Stimulated activated CD8-positive, alpha-beta memory T cell treated with anti-CD3 and anti-CD28 coated beads, Interleukin-15, amount 100 ng/mL, for 48 hours (primary cell): ENCODE measurements around the gene PGF.

Experiments
- DNase-seq, 2 donors: peaks; one replicate each; pipeline ENCODE4 v3.0.0-alpha.2; 2020; ENCODE audit warnings: low read depth in 2 of 2

Gene PGF

GRCh38 chr14:74978416-74978947, 23.1 kb upstream of the PGF start:
- no peak for DNase-seq

DNA sequence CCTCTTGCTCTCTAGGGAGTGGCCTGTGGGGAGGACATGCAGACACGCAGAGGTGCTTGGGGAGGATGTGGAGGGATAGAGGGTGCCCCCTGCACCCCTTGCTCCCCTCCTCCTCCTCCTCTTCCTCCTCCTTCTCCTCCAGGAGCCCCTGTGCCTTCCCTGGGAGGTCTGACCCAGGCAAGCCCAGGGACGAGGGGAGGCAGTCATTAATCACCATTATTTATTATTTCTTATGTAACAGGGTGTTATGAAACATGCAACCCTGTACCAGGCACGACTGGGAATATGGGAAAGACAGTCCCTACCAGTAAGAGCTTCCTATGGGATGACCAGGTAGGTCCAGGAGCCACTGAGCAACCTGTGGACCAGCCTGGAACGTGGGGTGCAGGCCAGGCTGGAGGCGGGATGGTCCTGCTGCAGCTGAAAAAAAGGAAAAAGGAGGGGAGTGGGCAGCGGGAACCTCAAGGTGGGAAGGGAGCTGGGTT, 22.5 kb upstream of the PGF start:
- no peak for DNase-seq

GRCh38 chr14:74977164-74977900, 21.9 kb upstream of the PGF start:
- no peak for DNase-seq

GRCh38 chr14:74976264-74977113, 21.1 kb upstream of the PGF start:
- no peak for DNase-seq

DNA sequence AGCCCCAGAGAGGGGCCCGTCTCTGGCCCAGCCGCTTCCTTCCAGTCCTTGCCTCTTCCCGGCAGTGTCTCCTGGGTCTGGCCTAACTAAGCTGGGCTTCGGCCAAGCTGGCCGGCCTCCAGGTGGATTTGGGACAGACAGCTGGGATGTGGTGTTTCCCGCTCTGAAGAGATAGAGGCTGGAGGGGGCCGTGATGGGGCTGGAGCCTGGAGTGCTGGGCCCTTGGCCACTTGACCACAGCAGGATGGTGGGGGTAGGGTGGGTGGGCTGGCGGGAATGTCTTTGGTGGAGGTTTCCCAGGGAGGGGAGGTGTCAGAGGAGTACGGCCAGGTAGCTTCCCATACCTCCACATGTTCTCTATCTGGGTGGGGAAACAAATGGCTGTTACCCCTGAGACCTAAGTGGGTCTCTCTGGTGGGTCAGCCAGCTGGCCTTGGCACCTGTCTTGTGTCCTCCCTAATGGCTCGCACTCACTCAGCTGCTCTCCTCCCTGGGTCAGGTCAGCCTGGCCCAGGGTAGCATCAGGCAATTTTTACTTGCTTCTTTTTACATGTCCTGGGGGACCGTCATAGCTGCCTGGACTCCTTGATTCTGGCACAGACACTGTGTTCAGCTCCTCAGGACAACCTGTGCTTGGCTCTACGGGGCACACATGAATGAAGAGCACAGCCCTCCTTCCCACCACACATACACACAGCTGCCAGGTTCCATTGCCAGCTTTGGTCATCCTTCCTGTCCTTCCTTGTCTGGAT, 19.8 kb upstream of the PGF start:
- no peak for DNase-seq

DNA sequence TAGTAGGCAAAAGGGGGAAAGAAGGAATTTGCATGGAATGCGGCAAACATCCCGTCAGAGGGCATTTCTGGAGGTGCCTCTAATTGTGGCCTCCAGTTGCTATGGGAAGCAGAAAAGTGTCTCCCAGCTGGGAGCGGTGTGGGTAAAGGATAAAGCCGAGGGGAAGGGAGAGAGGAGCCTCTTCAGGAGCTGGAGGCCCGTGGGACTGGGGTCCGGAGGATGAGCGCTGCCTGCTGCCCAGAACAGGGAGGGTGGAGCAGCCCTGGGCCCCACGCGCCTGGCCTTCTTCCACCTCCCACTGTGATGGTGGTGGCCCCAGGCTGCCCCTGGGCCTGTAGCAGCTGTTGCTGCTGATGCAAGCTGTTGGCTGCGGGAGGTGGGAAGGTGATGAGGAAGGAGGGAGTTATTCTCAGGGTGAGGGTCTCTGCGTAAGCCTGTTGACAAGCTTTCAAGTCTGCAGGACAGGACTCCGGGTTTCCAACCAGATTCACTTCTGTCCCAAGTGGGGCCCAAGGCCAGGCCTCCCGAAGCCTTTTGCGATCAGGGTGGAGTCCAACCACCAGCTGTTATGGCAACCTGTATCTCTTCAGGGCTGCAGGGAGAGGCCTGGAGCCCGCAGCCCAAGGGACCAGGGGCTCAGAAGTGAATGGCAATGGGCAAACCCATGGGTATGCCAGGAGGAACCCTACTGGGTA, 19.1 kb upstream of the PGF start:
- no peak for DNase-seq

GRCh38 chr14:74973905-74974363, 18.5 kb upstream of the PGF start:
- DNase-seq, result no peak

- DNase-seq, result peak; percentile 14 to 15
Measured at GRCh38 chr14:74973003-74973653, 17.7 kb upstream of the PGF start.

GRCh38 chr14:74968811-74969210, 13.4 kb upstream of the PGF start:
- DNase-seq, result no peak

GRCh38 chr14:74965486-74966153, 10.2 kb upstream of the PGF start:
- DNase-seq, result no peak

- no peak for DNase-seq
Measured at GRCh38 chr14:74964787-74965485, 9.5 kb upstream of the PGF start.

- no peak for DNase-seq
Measured at GRCh38 chr14:74963705-74964271, 8.4 kb upstream of the PGF start.

DNA sequence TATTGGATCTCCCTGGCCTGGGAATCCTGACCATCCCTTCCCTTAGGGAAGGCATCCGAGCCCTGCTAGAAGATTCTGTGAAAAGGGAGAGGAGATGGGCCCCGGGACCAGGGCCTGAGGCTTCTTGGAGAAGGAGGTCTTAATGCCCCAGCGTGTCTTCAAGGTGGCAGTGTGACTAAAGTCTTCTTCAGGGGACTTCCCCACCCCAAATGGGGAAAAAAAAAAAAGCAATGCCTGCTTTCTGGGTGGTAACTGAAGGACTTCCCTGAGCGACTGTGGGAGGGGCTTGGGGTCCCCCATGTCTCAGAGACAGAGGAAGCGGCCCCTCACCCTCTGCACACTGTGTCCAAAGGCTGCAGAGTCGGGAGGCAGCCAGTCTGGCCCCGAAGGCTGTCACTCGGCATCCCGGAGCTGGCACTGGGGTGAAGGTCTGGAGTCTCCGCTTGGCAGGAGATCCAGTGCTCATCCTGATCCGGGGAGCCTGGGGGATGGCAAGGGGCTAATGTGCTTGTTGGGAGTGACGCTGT, 7.8 kb upstream of the PGF start:
- no peak for DNase-seq

DNA sequence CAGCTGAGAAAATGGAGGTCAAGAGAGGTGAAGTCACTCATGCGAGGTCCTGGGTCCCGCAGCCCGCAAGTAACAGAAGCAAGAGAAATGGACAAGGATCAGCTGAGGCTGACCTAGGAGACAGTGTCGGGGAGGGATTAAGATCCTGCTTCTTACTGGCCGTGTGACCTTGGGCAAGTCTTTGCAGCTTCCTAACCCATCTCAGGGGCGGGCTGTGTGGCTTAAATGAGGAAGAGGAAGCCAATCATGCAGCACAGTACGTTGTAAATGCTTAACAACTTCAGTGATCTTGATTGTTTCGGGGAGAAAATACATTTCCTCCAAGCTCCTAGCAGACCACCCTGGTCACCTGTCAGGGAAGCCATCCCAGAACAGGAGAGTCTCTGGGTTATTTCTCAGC, 7.1 kb upstream of the PGF start:
- no peak for DNase-seq

DNA sequence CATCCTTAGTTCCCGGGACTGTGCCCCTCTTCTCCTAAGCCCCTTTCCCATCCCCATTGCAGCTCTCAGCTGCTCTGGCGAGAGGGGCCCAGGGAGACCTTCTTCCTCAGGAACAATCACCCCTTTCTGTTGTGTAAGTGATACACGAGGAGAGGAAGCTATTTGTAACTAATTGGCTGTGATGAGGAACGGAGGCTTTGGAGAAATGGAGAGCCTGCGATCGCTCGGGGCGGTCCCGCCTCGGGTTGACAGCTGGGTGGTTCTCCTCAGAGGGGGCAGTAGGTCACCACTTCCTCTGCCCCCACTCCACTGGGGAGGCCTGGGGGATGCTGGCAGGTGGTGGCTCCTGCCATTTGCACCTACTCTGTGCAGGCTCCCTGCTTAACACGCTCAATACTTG, 6.6 kb upstream of the PGF start:
- no peak for DNase-seq

- DNase-seq, result no peak
Measured at GRCh38 chr14:74961238-74961911, 6.0 kb upstream of the PGF start.

GRCh38 chr14:74960736-74961135, 5.3 kb upstream of the PGF start:
- DNase-seq, result no peak

- DNase-seq, result no peak
Measured at GRCh38 chr14:74959596-74960180, 4.3 kb upstream of the PGF start.
